Measurements from ENCODE around the gene HOXA1. TPM values are rescaled to one million over a fixed set of nuclear protein-coding genes. Genes with fewer than 3 reads are reported as not detected.

HOXA1 gene
- total RNA-seq, 1 donor from 2014 or later = 3.5 TPM

GRCh38 chr7:27104341-27105058 lies 8.7 kb upstream of the HOXA1 start:
- DNase-seq (ENCODE audit: low spot score) = no peak
- no peak for TF ChIP-seq CTCF (IDR thresholded peaks at IDR 0.05; ENCODE audit: unreplicated experiment)

GRCh38 chr7:27103489-27104226 lies 7.9 kb upstream of the HOXA1 start:
- H3K36me3 Mint-ChIP-seq (ENCODE audit: low read depth, unreplicated experiment) = peaks cover 16% of the 10 kb centered on the region
- no peak for TF ChIP-seq CTCF (IDR thresholded peaks at IDR 0.05; ENCODE audit: unreplicated experiment)
- H3K4me1 Mint-ChIP-seq (ENCODE audit: unreplicated experiment) = peaks cover 63% of the 10 kb centered on the region
- H3K27ac Mint-ChIP-seq (ENCODE audit: unreplicated experiment) = peak overlapping the region; percentile 90
- no peaks in the 10 kb centered on the region for H3K9me3 Mint-ChIP-seq (ENCODE audit: unreplicated experiment)
- H3K27me3 Mint-ChIP-seq (ENCODE audit: unreplicated experiment) = peaks cover 41% of the 10 kb centered on the region
- no peak for DNase-seq (ENCODE audit: low spot score)
- H3K4me3 Mint-ChIP-seq (ENCODE audit: unreplicated experiment) = peak overlapping the region; percentile 83

More at GRCh38 chr7:27104341-27105058, 8.7 kb upstream of the HOXA1 start:
- Mint-ChIP-seq H3K4me1 (ENCODE audit: unreplicated experiment) (peaks cover 60% of the 10 kb centered on the region), H3K36me3 (ENCODE audit: low read depth, unreplicated experiment) (peaks cover 10% of the 10 kb centered on the region), H3K9me3 (ENCODE audit: unreplicated experiment) (no peaks in the 10 kb centered on the region), H3K27ac (ENCODE audit: unreplicated experiment) (peak overlapping the region; percentile 31), H3K4me3 (ENCODE audit: unreplicated experiment) (peak overlapping the region; percentile 83), H3K27me3 (ENCODE audit: unreplicated experiment) (peaks cover 37% of the 10 kb centered on the region)

- Mint-ChIP-seq H3K4me1 (ENCODE audit: unreplicated experiment) (peaks cover 60% of the 10 kb centered on the region), H3K9me3 (ENCODE audit: unreplicated experiment) (no peaks in the 10 kb centered on the region), H3K4me3 (ENCODE audit: unreplicated experiment) (peak within 1 kb of the TSS; percentile 83), H3K27me3 (ENCODE audit: unreplicated experiment) (peaks cover 43% of the 10 kb centered on the region), H3K36me3 (ENCODE audit: low read depth, unreplicated experiment) (peaks cover 16% of the 10 kb centered on the region), H3K27ac (ENCODE audit: unreplicated experiment) (peak within 1 kb of the TSS; percentile 80)
- DNase-seq (ENCODE audit: low spot score) = no peak
- no peak for TF ChIP-seq CTCF (IDR thresholded peaks at IDR 0.05; ENCODE audit: unreplicated experiment)
These were observed 7.0 kb upstream of the HOXA1 start, which contains the start of gene HOXA2 for GRCh38 chr7:27102581-27103442. Gene HOXA2, minus strand, starts transcription at chr7:27102683. Its CDS starts 183 bp downstream, at chr7:27102500.

- Mint-ChIP-seq H3K4me1 (ENCODE audit: unreplicated experiment) (peaks cover 59% of the 10 kb centered on the region), H3K4me3 (ENCODE audit: unreplicated experiment) (peak overlapping the region; percentile 83), H3K9me3 (ENCODE audit: unreplicated experiment) (no peaks in the 10 kb centered on the region), H3K27ac (ENCODE audit: unreplicated experiment) (peak overlapping the region; percentile 80), H3K27me3 (ENCODE audit: unreplicated experiment) (peaks cover 47% of the 10 kb centered on the region), H3K36me3 (ENCODE audit: low read depth, unreplicated experiment) (peaks cover 16% of the 10 kb centered on the region)
- no peak for TF ChIP-seq CTCF (IDR thresholded peaks at IDR 0.05; ENCODE audit: unreplicated experiment)
- DNase-seq (ENCODE audit: low spot score) = no peak
These were observed 6.3 kb upstream of the HOXA1 start for GRCh38 chr7:27101957-27102580.
